Right lobe of liver (tissue), 4 donors: ENCODE data around the gene TAOK1.

Experiments used
- POLR2A ChIP-seq: fragments of 450-650 bp; IDR thresholded peaks from one replicate; pipeline ENCODE4 v1.6.1; 2017; ENCODE audit warnings: antibody characterized with exemption, mild to moderate bottlenecking
- TF ChIP-seq, protein P1 (sequence below), 4 donors: fragments of 200-600 bp in 3 of 4; fragments of 450-650 bp in 1 of 4; IDR thresholded peaks; one replicate each; pipeline versions ENCODE4 v1.5.1 to v1.8.0; 2016 to 2022; ENCODE audit warnings: antibody characterized with exemption in 4 of 4, mild to moderate bottlenecking in 2 of 4
- donor health status: DM: no; HTN: no; CAD: no.
- donor health status: DM: no; HTN: no; CAD: no.
- donor health status: DM: no; HTN: yes; CAD: no.

GRCh38 chr17:29396066-29396465, 5.9 kb downstream of the TAOK1 start:
- TF ChIP-seq, protein P1, sequence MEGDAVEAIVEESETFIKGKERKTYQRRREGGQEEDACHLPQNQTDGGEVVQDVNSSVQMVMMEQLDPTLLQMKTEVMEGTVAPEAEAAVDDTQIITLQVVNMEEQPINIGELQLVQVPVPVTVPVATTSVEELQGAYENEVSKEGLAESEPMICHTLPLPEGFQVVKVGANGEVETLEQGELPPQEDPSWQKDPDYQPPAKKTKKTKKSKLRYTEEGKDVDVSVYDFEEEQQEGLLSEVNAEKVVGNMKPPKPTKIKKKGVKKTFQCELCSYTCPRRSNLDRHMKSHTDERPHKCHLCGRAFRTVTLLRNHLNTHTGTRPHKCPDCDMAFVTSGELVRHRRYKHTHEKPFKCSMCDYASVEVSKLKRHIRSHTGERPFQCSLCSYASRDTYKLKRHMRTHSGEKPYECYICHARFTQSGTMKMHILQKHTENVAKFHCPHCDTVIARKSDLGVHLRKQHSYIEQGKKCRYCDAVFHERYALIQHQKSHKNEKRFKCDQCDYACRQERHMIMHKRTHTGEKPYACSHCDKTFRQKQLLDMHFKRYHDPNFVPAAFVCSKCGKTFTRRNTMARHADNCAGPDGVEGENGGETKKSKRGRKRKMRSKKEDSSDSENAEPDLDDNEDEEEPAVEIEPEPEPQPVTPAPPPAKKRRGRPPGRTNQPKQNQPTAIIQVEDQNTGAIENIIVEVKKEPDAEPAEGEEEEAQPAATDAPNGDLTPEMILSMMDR (IDR thresholded peaks at IDR 0.05): no peak
- TF ChIP-seq POLR2A: no peak
